ENCODE measurements around the gene SIX1. TPM values are rescaled to one million over a fixed set of nuclear protein-coding genes. Genes with fewer than 3 reads are reported as not detected.
A peak's percentile ranks its signal among the peaks of the same experiment; 100 is the strongest.

SIX1 gene
- total RNA-seq, 1 donor, result under 0.01 TPM

- TF ChIP-seq CTCF (IDR thresholded peaks at IDR 0.05; ENCODE audit: insufficient read depth, low read depth, low read length), result no peak
- H3K4me3 ChIP-seq (ENCODE audit: low read depth, low read length), result peak overlapping the region; percentile 78
- no peak for DNase-seq (ENCODE audit: low read depth)
Observed at GRCh38 chr14:60655898-60656685, 6.8 kb upstream of the SIX1 start.

- no peak for TF ChIP-seq CTCF (IDR thresholded peaks at IDR 0.05; ENCODE audit: insufficient read depth, low read depth, low read length)
- no peak for DNase-seq (ENCODE audit: low read depth)
- H3K4me3 ChIP-seq (ENCODE audit: low read depth, low read length), result no peak overlapping the region
Observed at GRCh38 chr14:60655119-60655897, 6.0 kb upstream of the SIX1 start.

- DNase-seq (ENCODE audit: low read depth), result no peak
- no peak overlapping the region for H3K4me3 ChIP-seq (ENCODE audit: low read depth, low read length)
- no peak for TF ChIP-seq CTCF (IDR thresholded peaks at IDR 0.05; ENCODE audit: insufficient read depth, low read depth, low read length)
Observed at GRCh38 chr14:60654334-60654821, 5.1 kb upstream of the SIX1 start.

GRCh38 chr14:60653701-60654161 is 4.5 kb upstream of the SIX1 start:
- no peak for TF ChIP-seq CTCF (IDR thresholded peaks at IDR 0.05; ENCODE audit: insufficient read depth, low read depth, low read length)
- H3K4me3 ChIP-seq (ENCODE audit: low read depth, low read length), result no peak overlapping the region
- no peak for DNase-seq (ENCODE audit: low read depth)

GRCh38 chr14:60652674-60653651 is 3.7 kb upstream of the SIX1 start:
- no peak overlapping the region for H3K4me3 ChIP-seq (ENCODE audit: low read depth, low read length)
- DNase-seq (ENCODE audit: low read depth), result no peak
- TF ChIP-seq CTCF (IDR thresholded peaks at IDR 0.05; ENCODE audit: insufficient read depth, low read depth, low read length), result no peak

Data from fibroblast of villous mesenchyme (primary cell).